GM18498 (cell line): ENCODE data around the gene ALDH16A1.
A peak's percentile ranks its signal among the peaks of the same experiment; 100 is the strongest.
"Not testable (repeated sequence)": the region's sequence is repeated elsewhere in the genome, so short reads cannot be mapped to it uniquely, and the experiment has no call there.

Source experiments
- ATAC-seq: cut with Tn5 transposase; IDR thresholded peaks from one replicate; pipeline ENCODE4 v1.9.1; 2021; ENCODE audit warnings: mild to moderate bottlenecking, moderate library complexity; ENCODE audit not compliant: unreplicated experiment

ALDH16A1 gene

GRCh38 chr19:49461656-49462055 lies 8.6 kb downstream of the ALDH16A1 start:
- ATAC-seq: no peak

GRCh38 chr19:49462492-49462891 lies 9.5 kb downstream of the ALDH16A1 start:
- no peak for ATAC-seq

GRCh38 chr19:49463960-49464740 lies 11.1 kb downstream of the ALDH16A1 start:
- ATAC-seq: no peak

GRCh38 chr19:49465371-49465770 lies 12.3 kb downstream of the ALDH16A1 start:
- ATAC-seq: no peak

- no peak for ATAC-seq
These were observed 15.2 kb downstream of the ALDH16A1 start for GRCh38 chr19:49468199-49468598.

GRCh38 chr19:49468746-49469447 lies 15.9 kb downstream of the ALDH16A1 start:
- peak; percentile 60 for ATAC-seq

- ATAC-seq: peak; percentile 60
These were observed 17.0 kb downstream of the ALDH16A1 start for GRCh38 chr19:49469828-49470614.

GRCh38 chr19:49470615-49470978 lies 17.6 kb downstream of the ALDH16A1 start:
- no peak for ATAC-seq

- ATAC-seq: no peak
These were observed 19.9 kb downstream of the ALDH16A1 start for GRCh38 chr19:49472936-49473335.

GRCh38 chr19:49473501-49473867 lies 20.5 kb downstream of the ALDH16A1 start:
- not testable (repeated sequence) for ATAC-seq

GRCh38 chr19:49473868-49474541 lies 21.0 kb downstream of the ALDH16A1 start, which contains the start of gene FLT3LG:
TSS of gene FLT3LG (plus strand) at chr19:49474215. CDS start at chr19:49474640, 425 bp downstream.
- ATAC-seq: peak; percentile 55

- peak; percentile 1 for ATAC-seq
These were observed 21.5 kb downstream of the ALDH16A1 start for GRCh38 chr19:49474542-49474924.

- ATAC-seq: no peak
These were observed 22.3 kb downstream of the ALDH16A1 start for GRCh38 chr19:49475191-49475917.

GRCh38 chr19:49475995-49476880 lies 23.2 kb downstream of the ALDH16A1 start:
- no peak for ATAC-seq

GRCh38 chr19:49479975-49480628 lies 27.1 kb downstream of the ALDH16A1 start:
- ATAC-seq: no peak

GRCh38 chr19:49481020-49481683 lies 28.1 kb downstream of the ALDH16A1 start:
- ATAC-seq: no peak

- no peak for ATAC-seq
These were observed 33.2 kb downstream of the ALDH16A1 start for GRCh38 chr19:49486232-49486631.

GRCh38 chr19:49486710-49487276 lies 33.8 kb downstream of the ALDH16A1 start:
- ATAC-seq: no peak
